DND-41 (cell line): ENCODE data around the gene ZNF622.
"Not testable (repeated sequence)": the region's sequence is repeated elsewhere in the genome, so short reads cannot be mapped to it uniquely, and the experiment has no call there.

Source experiments
- ATAC-seq: fragments of 200-7000 bp; cut with Tn5 transposase; 3 replicates; pipeline ENCODE4 v1.9.1; 2021; ENCODE audit warnings: low read depth; ENCODE audit not compliant: insufficient read depth
- DNase-seq: peaks from one replicate; pipeline ENCODE4 v3.0.0-alpha.2; 2020
- H2AFZ ChIP-seq: 2 replicates; pipeline ENCODE4 v1.6.0; 2012; ENCODE audit warnings: low read depth, low read length
- H3K27ac ChIP-seq: 2 replicates; pipeline ENCODE4 v1.5.1; 2012; ENCODE audit warnings: low read length, inconsistent platforms
- H3K27me3 ChIP-seq: fragments of 200-600 bp; sonication (generic); 2 replicates; pipeline ENCODE4 v1.6.0; 2012; ENCODE audit warnings: low read length, mild to moderate bottlenecking, inconsistent platforms; ENCODE audit not compliant: insufficient read depth, poor library complexity
- H3K36me3 ChIP-seq: 2 replicates; pipeline ENCODE4 v1.5.1; 2012; ENCODE audit warnings: low read length, inconsistent platforms; ENCODE audit not compliant: insufficient read depth
- H3K4me1 ChIP-seq: 2 replicates; pipeline ENCODE4 v1.5.1; 2012; ENCODE audit warnings: mild to moderate bottlenecking, low read length; ENCODE audit not compliant: insufficient read depth
- H3K4me2 ChIP-seq: 2 replicates; pipeline ENCODE4 v1.6.0; 2012; ENCODE audit warnings: mild to moderate bottlenecking, moderate library complexity, low read length, inconsistent platforms; ENCODE audit not compliant: insufficient read depth
- H3K4me3 ChIP-seq, 2 experiments: fragments of 200-600 bp in 1 of 2; shearing (Covaris generic) in 1 of 2; 2 replicates each; pipeline ENCODE4 v1.5.1; 2012 to 2016; ENCODE audit warnings: inconsistent platforms in 2 of 2, low read length in 2 of 2, mild to moderate bottlenecking in 2 of 2, low read depth in 1 of 2, moderate library complexity in 1 of 2
- H3K79me2 ChIP-seq: 2 replicates; pipeline ENCODE4 v1.6.0; 2012; ENCODE audit warnings: low read length, inconsistent platforms; ENCODE audit not compliant: insufficient read depth
- H3K9ac ChIP-seq: 2 replicates; pipeline ENCODE4 v1.6.0; 2012; ENCODE audit warnings: low read depth, mild to moderate bottlenecking, inconsistent platforms, low read length, moderate library complexity
- H3K9me3 ChIP-seq: 2 replicates; pipeline ENCODE4 v1.5.1; 2012; ENCODE audit warnings: low read length, moderate library complexity, mild to moderate bottlenecking, inconsistent platforms; ENCODE audit not compliant: insufficient read depth, severe bottlenecking
- H4K20me1 ChIP-seq: 2 replicates; pipeline ENCODE4 v1.6.0; 2012; ENCODE audit warnings: low read length; ENCODE audit not compliant: insufficient read depth
- EZH2 ChIP-seq: IDR thresholded peaks from 3 replicates; pipeline ENCODE4 v1.6.1; 2012; ENCODE audit warnings: borderline replicate concordance, low read depth, mild to moderate bottlenecking, moderate library complexity, low read length, inconsistent platforms; ENCODE audit not compliant: severe bottlenecking
- TF ChIP-seq, protein P1 (sequence below): IDR thresholded peaks from 2 replicates; pipeline ENCODE4 v1.5.1; 2012; ENCODE audit warnings: borderline replicate concordance, low read length, moderate library complexity, mild to moderate bottlenecking; ENCODE audit not compliant: poor library complexity, severe bottlenecking; ENCODE audit errors: extremely low read depth

The ZNF622 gene

DNA sequence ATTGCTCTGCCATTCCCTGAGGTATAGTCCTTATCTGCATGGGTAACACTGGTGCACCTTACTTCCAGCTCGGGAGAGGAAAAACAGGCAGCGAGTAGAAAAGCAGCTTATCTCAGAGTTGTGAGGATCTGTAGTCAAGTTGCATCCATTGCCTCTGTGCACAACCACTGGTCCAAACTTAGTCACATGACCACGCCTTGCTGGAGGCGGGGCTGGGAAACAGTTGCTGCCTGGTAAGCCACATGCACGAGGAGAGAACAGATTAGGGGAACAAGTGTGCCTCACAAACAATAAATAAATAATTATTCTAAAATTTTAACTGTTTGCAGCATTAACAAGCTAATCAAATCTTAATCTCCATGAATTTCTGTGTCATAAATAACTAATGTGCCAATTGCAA lies 18.6 kb downstream of the ZNF622 start:
- Histone ChIP-seq H3K4me2 (no peak overlapping the region), H2AFZ (no peak overlapping the region), H3K36me3 (peaks cover 58% of the 10 kb centered on the region), H3K9me3 (no peaks in the 10 kb centered on the region), H3K4me3 (no peak overlapping the region), H3K9ac (no peak overlapping the region), H3K4me1 (no peaks in the 10 kb centered on the region), H3K79me2 (no peaks in the 10 kb centered on the region), H3K27me3 (no peaks in the 10 kb centered on the region), H3K27ac (no peak overlapping the region), H4K20me1 (no peaks in the 10 kb centered on the region)
- ATAC-seq (peak; percentile 38; the same call in 1 of the 3 replicates), DNase-seq (no peak)
- TF ChIP-seq EZH2 = no peak
- TF ChIP-seq, protein P1, sequence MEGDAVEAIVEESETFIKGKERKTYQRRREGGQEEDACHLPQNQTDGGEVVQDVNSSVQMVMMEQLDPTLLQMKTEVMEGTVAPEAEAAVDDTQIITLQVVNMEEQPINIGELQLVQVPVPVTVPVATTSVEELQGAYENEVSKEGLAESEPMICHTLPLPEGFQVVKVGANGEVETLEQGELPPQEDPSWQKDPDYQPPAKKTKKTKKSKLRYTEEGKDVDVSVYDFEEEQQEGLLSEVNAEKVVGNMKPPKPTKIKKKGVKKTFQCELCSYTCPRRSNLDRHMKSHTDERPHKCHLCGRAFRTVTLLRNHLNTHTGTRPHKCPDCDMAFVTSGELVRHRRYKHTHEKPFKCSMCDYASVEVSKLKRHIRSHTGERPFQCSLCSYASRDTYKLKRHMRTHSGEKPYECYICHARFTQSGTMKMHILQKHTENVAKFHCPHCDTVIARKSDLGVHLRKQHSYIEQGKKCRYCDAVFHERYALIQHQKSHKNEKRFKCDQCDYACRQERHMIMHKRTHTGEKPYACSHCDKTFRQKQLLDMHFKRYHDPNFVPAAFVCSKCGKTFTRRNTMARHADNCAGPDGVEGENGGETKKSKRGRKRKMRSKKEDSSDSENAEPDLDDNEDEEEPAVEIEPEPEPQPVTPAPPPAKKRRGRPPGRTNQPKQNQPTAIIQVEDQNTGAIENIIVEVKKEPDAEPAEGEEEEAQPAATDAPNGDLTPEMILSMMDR = no peak

DNA sequence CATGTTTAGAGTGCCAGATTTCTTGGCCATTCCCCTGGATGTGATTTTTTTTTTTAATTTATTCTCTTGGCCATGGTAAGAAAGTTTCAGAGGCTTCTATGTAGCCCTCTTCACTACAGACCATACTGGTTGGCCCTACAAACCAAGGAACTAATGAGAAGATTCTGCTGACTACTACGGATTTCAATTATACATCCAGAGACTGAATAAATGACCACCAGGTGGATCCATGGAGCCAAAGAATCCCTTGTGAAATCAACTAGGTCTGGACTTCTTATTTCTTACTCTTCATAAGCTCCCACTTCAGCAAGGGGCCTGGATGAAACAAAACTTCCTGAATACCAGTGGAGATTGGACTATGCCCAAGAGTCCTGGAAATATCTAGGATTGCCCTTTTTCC lies 27.6 kb downstream of the ZNF622 start:
- TF ChIP-seq, protein P1 = no peak
- TF ChIP-seq EZH2 = no peak
- no peaks in the 10 kb centered on the region for H3K79me2 ChIP-seq
- no peak overlapping the region for H3K4me2 ChIP-seq
- no peak for ATAC-seq
- H3K27ac ChIP-seq = no peak overlapping the region
- no peaks in the 10 kb centered on the region for H3K36me3 ChIP-seq
- no peaks in the 10 kb centered on the region for H4K20me1 ChIP-seq
- DNase-seq = no peak
- no peak overlapping the region for H3K4me3 ChIP-seq
- H3K27me3 ChIP-seq = no peaks in the 10 kb centered on the region
- no peak overlapping the region for H2AFZ ChIP-seq
- H3K4me1 ChIP-seq = no peaks in the 10 kb centered on the region
- no peaks in the 10 kb centered on the region for H3K9me3 ChIP-seq
- H3K9ac ChIP-seq = no peak overlapping the region

DNA sequence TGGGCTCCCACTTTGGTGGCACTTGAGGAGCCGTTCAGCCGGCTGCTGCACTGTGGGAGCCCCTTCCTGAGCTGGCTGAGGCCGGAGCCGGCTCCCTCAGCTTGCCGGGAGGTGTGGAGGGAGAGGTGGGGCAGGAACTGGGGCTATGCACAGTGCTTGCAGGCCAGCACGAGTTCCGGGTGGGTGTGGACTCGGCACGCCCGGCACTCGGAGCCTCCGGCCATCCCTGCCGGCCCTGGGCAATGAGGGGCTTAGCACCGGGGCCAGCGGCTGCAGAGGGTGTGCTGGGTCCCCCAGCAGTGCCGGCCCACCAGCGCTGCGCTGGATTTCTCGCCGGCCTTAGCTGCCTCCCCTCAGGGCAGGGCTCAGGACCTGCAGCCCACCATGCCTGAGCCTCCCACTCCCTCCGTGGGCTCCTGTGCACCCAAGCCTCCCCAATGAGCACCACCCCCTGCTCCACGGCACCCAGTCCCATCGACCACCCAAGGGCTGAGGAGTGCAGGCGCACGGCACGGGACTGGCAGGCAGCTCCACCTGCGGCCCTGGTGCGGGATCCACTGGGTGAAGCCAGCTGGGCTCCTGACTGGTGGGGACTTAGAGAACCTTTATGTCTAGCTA lies 29.4 kb downstream of the ZNF622 start:
- H3K4me2 ChIP-seq, H2AFZ ChIP-seq, H3K79me2 ChIP-seq, DNase-seq, H3K9me3 ChIP-seq, H3K36me3 ChIP-seq, H3K27ac ChIP-seq, H3K4me1 ChIP-seq, ATAC-seq, H3K9ac ChIP-seq, H3K4me3 ChIP-seq, H4K20me1 ChIP-seq, H3K27me3 ChIP-seq: not testable (repeated sequence)

- Histone ChIP-seq H3K27me3 (no peaks in the 10 kb centered on the region), H3K79me2 (no peaks in the 10 kb centered on the region), H3K36me3 (no peaks in the 10 kb centered on the region), H2AFZ (no peak overlapping the region), H4K20me1 (no peaks in the 10 kb centered on the region), H3K4me1 (no peaks in the 10 kb centered on the region), H3K9ac (no peak overlapping the region), H3K4me2 (no peak overlapping the region), H3K4me3 (no peak overlapping the region), H3K9me3 (no peaks in the 10 kb centered on the region), H3K27ac (no peak overlapping the region)
- no peak for ATAC-seq
- DNase-seq = no peak
- TF ChIP-seq EZH2 = no peak
- TF ChIP-seq, protein P1 = no peak
Measured at GRCh38 chr5:16431490-16431889, 34.1 kb downstream of the ZNF622 start.
